Measurements from ENCODE around the gene BIRC2. TPM values are rescaled to one million over a fixed set of nuclear protein-coding genes. Genes with fewer than 3 reads are reported as not detected.

Gene BIRC2
- total RNA-seq, 1 donor from 2014 or later: 50.4 TPM

DNA sequence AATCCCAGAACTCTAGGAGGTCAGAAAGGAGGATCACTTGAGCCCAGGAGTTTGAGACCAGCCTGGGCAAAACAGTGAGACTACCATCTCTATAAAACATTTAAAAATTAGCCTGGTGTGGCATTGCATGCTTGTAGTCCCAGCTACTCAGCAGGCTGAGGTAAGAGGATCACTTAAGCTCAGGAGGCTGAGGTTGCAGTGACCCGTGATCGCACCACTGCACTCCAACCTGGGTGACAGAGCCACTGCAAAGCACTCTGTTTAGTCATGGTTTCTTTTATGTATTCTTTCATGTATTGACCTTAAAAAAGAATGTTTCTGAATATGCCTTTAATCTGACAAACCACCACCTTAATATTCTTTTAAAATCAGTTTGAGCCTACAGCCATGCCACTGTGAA lies 52.2 kb downstream of the BIRC2 start:
- no peak for DNase-seq (ENCODE audit: low read depth, low spot score)

DNA sequence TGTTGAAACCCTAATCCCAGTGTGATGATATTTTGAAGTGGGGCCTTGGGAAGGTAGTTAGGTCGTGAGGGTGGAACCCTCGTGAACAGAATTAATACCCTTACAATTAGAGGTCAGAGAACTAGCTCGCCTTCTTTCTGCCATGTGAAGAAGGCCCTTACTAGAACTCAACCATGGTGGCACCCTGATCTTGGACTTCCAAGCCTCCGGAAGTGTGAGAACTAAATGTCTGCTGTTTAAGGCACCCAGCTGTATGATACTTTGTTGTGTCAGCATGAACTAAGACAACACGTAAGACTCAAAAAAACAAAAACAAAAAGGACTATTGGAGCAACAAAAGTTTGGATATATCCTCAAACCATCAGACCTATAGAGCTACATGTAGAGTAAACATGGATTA lies 53.6 kb downstream of the BIRC2 start:
- DNase-seq (ENCODE audit: low read depth, low spot score): no peak

DNA sequence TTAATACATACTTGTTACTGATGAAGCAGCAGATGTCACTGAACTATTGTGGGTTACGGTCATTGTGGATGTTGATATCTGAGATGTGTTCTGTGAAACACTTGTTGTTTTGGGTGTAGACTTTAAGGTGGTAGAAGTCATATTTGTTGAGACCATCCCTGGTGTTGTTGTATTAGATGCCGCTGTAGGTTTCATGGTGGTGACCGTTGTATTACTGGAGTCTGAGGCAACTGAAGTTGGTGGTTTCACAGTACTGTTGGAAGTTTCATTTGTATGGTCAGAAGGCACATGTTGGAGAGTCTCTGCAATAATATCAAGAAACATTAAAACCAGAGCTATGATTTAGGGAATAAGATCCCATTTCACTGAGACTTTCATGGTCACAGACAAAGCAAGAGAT lies 54.9 kb downstream of the BIRC2 start:
- DNase-seq (ENCODE audit: low read depth, low spot score): no peak

DNA sequence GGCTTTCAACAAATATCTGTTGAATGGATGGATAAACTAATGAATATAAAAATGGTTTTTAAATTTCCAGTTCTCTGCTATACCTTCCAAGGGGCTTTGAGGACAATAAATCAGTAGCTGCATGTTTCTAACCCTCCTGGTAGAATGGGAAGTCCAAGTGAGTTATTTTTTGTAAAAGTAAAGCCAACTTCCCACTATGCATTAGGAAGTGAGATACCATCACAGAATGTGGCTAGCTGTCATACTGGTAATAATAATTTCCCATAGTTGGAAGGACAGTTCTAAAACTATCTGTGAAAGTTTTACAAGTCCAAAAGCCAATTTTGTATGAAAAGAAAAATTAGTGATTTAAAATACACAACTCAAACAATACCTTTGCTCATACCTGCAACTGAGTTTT lies 55.5 kb downstream of the BIRC2 start:
- no peak for DNase-seq (ENCODE audit: low read depth, low spot score)

DNA sequence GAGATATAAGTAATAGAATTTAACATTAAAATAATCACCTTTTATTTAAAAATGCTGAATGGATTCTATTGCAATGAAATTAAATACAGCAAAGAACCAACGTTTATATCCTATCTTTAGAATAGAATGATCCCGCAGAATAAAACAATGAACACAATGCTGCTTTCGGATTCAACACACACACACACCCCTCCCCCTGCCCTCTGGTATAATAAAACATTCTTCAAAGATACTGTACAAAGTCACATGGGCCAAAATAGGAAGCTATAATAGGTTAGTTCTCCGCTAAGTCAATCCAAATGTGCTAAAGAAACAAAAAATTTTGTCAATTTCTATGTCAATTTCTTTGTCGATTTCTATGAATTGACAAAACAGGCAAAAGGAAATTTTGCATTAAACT lies 58.5 kb downstream of the BIRC2 start:
- DNase-seq (ENCODE audit: low read depth, low spot score): no peak

DNA sequence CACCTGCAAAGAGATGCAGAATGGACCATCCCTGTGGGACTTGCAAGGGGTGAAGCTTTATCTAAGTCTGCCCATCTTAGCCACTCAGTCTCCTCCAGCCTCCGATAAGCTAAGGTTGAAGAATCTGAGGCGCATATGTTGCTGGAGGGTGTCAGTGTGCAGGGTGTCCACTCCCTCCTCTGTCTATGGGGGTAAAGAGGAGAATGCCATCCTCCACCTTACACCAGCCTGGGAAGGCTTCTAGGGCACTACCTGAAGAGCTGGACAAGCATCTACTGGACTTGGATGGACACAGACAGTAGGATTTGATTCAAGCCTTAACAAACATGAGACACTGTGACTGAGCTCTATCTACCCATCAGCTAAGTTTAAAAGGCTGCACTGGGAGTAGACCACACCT lies 59.1 kb downstream of the BIRC2 start:
- no peak for DNase-seq (ENCODE audit: low read depth, low spot score)

DNA sequence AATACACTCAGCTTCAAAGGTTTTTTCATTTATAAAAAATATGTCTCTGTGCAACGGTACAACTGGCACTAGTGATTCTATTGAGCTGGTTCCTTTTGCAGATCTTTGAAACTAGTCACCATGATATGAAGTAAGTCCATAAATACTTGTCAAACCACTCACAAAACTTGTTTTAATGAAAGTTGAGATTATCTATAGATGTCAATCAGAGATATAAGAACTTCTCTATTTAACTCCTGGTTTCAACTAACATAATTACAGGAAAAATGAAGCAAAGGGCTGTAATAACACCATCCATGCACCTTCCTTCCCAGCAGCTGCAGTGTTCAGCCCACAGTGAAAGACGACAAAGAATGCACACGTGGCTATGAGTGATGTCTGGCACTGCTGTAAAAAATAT lies 60.9 kb downstream of the BIRC2 start:
- DNase-seq (ENCODE audit: low read depth, low spot score): no peak

DNA sequence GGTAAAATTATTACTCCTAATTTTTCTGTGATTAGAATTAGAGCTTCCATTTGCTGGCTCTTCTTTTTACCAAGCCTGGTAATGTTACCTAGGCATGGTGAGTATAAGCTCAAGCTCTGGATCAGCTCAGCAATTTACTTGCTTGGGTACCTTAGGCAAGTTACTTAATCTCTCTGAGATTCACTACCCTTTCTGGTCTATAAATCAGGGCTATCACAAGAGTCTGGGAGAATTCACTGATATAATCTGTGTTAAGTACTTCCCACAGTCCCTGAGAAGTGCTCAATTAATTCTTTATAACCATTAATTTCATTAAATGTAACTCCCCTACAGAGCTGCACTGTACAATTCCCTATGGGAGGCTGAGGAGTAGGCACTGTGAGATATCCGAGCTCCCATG lies 61.3 kb downstream of the BIRC2 start:
- DNase-seq (ENCODE audit: low read depth, low spot score): no peak

DNA sequence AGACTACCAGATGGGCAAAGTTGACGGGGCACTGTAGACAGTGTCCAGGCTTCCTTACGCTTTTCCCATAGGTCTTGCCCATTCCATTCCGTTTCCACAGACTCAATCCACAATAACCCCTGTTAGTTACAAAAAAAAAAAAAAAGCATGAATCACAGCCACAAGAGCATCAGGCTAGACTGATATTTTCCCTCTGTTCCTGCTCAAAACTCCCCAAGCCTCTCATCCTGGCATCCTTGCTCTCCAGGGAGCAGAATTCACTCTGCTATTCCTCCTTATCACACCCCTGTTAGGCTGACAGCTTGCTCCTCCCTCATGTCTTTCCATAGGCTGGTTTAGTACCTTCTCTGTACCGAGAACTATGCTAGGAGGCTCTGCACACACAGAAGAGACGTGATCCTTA lies 63.4 kb downstream of the BIRC2 start:
- no peak for DNase-seq (ENCODE audit: low read depth, low spot score)

DNA sequence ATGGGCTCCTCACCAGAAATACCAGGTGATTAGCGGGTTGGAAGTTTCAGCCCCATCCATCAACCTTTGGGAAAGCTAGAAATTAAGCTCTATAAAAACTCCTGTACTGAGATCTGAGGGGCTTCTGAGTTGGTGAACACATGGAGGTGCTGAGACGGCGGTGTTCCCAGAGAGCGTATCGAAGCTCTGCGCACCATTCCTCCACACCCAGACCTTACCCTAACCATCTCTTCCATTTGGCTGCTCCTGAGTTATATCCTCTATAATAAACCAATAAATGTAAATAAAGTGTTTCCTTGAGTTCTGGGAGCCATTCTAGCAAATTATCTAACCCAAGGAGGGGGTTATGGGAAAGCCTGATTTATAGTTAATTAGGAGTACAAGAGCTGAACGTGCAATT lies 64.1 kb downstream of the BIRC2 start:
- no peak for DNase-seq (ENCODE audit: low read depth, low spot score)

DNA sequence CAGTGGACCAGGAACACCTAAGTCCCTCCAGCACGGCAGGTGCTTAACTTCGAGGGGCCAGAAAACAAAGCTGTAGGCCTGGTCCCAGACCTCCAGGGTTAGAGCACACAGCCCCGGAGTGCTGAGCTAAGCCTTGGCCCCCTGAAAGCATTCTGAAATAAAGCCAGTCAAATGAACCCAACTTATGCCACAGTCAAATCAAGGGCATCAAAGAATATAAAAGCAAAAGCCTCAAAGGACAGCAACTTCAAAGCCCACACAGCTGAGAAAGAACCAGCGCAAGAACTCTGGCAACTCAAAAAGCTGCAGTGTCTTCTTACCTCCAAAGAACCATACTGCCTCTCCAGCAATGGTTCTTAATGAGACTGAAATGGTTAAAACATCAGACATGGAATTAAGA lies 66.5 kb downstream of the BIRC2 start:
- DNase-seq (ENCODE audit: low read depth, low spot score): no peak

DNA sequence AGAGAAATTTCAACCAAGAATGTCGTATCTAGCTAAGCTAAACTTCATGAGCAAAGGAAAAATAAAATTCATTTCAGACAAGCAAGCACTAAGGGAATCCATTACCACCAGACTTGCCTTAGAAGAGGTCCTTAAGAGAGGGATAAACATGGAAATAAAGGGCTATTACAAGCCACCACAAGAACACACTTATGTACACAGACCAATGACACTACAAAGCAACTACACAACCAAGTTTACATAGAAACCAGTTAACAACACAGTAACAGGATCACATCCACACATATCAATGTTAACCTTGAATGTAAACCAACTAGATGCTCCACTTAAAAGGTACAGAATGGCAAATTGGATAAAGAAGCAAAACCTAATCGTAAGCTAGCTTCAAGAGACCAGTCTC lies 67.5 kb downstream of the BIRC2 start:
- no peak for DNase-seq (ENCODE audit: low read depth, low spot score)

DNA sequence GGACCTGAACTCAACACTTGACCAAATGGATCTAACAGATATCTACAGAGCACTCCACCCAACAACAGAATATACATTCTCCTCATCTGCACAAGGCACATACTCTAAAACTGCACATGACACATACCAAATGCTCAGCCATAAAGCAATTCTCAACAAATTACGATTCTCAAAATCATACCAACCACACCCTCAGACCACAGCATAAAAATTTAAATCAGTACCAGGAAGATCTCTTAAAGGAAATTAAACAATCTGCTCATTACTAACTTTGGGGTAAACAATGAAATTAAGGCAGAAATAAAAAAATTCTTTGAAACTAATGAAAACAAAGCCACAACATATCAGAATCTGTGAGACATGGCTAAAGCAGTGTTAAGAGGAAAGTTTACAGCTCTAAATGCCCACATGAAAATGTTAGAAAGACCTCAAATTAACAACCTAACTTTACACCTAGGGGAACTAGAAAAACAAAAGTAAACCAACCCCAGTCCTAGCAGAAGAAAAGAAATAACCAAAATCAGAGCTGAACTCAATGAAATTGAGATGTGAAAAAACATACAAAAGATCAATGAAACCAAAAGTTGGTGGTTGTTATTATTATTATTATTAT lies 68.4 kb downstream of the BIRC2 start:
- no peak for DNase-seq (ENCODE audit: low read depth, low spot score)

DNA sequence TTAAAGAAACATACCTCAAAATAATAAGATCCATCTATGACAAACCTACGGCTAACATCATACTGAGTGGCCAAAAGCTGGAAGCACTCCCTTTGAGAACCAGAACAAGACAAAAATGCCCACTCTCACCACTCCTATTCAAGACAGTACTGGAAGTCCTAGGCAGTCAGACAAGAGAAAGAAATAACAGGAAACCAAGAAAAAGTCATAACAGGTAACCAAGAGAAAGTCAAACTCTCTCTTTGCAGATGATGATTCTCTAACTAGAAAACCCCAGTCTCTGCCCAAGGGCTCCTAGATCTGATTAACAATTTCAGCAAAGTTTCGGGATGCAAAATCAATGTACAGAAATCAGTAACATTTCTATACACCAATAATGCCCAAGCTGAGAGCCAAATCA lies 70.0 kb downstream of the BIRC2 start:
- DNase-seq (ENCODE audit: low read depth, low spot score): no peak

DNA sequence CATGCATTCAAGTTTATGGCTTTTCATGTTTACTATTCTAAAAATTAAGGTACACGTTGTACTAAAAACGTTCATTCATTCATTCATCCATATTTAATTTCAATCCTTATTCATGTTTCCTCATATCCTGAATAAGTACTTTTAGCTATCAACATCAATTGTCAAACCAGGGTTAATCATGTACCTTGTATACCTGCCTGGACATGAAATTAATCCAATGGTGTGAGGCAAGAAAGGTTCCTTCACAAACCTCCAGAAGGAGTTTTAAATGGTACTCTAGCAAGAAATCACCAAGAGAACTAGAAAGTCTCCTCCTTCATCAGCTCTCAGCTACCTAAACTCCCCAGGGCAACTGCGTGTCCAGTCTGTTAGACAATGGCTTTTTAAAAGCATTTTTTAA lies 72.2 kb downstream of the BIRC2 start:
- no peak for DNase-seq (ENCODE audit: low read depth, low spot score)

DNA sequence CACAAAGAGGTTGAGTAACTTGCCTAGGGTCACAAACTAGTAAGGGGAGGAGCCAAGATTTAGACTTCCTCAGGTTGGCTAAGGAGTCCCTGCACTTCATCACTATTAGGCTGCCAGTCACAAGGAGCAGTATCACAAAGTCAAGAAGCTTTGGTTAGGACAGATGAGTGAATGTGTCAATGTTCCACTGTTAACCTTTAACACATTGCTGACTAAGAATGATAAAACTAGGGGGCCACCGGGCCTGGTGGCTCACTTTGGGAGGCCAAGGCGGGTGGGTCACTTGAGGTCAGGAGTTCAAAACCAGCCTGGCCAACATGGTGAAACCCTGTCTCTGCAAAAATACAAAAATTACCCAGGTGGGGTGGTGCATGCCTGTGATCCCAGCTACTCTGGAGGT lies 73.5 kb downstream of the BIRC2 start:
- DNase-seq (ENCODE audit: low read depth, low spot score): no peak

DNA sequence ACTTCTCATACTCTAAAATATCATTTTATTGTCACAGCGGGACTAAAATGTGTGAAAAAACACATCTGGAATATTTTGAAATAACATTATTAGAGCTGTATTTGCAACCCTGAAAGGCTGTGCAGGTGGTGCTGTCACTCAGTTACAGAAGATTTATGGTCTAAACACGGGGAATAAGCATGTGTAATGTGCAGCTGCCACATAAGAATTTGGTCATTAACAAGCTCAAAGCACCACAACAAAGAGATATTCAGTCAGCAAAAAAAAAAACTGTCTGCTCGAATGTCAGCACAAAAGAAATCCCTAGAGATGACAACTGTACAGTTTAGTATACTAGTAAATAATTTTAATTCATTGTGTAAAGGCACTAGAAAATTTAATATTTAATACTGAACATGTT lies 74.2 kb downstream of the BIRC2 start:
- no peak for DNase-seq (ENCODE audit: low read depth, low spot score)

DNA sequence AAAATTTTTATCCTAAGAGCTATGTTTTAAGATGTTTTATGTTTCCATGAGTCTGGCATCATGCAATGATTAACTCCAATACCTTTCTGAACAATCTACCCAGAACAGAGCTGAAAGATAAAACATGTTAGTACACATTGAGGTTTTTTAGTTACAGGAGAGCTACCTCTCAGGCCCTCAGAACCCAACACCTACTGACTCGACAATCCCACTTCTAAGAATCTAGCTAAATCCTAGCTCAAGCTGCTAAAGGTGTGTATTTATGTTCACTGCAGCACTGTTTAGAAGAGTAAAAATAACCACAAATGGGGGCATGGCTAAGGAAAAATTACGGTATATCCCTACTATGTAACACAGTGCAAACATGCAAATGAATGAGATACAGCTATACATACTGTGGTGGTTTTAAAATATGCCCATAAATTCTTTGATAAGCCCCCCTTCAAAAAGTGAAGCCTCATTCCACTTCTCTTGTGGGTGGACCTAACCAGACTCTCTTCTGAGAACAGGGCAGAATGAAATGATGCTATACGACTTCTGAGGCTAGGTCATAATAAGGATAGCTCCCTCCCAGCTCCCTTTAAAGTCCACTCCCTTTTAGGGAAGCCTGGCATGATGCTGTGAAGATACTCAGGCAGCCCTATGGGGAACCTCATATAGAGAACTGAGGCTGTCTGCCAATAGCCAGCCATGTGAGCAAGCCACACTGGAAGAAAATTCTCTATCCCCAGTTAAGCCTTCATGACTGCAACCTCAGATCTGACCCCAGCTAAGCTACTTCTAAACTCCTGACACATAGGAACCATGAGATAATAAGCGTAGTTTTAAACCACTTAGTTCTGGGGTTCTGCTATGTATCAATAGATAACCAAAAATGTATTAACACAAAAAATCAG lies 76.1 kb downstream of the BIRC2 start:
- DNase-seq (ENCODE audit: low read depth, low spot score): no peak

DNA sequence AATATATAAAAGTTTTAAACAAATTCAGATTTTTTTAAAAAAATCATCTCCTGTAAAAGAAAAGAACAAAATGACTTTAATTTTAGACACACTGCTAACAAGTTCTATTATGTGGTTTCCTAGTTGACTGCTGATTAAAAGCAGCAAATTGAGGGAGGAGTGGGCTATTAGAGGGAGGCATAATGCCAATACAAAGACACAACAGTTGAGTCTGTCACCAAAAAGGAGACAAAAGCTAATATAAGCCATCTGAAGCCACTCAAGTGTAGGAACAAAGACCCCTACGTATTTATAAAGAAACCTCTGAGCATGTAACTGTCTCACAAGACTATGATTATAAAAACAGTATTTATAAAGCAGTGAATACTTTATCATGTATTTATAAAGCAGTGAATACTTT lies 76.9 kb downstream of the BIRC2 start:
- DNase-seq (ENCODE audit: low read depth, low spot score): no peak

DNA sequence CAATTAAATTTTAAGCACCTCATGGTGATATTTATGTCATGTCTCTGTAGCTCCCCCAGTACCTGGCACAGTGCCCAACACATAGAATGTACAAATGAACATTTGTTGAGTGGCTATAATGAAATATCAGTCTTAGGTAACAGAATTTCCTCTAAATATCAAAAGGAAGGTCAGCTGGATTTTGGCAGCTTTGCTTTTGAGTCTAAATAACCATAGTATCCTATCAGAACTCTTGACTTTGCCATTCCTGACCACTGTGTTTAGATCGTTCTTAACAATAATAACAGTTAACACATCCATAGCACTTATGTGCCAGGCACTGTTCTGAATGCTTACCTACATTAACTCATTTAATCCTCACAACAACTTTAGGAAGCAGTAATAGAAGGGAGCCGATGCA lies 79.0 kb downstream of the BIRC2 start:
- DNase-seq (ENCODE audit: low read depth, low spot score): no peak

DNA sequence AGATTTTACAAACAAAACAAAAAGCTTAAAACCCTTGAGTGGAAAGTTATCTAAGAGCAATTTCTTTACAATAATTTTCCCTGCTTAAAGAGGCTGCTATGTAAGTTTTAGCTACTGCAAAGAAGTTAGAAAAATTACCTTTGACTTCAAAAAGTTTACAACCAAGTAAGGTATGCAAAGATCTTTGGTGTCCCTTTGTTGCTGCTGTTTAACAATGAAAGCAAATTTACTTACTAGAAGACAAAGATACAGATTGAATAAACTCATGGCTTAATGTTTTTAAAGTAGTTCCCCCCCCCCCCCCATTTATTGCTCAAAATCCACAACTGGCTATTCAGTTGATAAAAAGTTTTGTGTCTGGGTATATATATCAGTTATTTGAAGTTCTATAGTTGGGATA lies 79.6 kb downstream of the BIRC2 start:
- no peak for DNase-seq (ENCODE audit: low read depth, low spot score)

DNA sequence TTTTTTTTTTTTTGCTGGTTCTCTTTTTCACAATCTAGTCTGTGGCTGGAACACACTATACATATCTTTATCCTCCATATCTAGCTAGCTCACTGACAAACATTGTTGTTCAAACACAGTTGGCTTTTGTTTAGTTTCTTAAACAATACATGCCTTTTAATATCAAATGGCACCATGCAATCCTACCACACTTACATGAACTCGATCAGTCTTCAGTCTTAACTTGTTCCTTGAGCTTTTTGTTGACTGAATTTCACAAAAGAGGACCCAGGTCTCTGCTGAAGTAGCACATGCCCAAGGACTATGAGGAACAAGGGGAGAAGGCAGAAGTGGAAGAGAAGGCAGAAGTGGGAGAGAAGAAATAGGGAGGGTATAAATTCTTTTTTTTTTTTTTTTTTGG lies 80.1 kb downstream of the BIRC2 start:
- no peak for DNase-seq (ENCODE audit: low read depth, low spot score)

All from pulmonary artery endothelial cell (primary cell).